Neutrophil (primary cell): ENCODE results near the gene PDLIM5.

ENCODE experiments used
- H3K27ac ChIP-seq: fragments of 200-600 bp; sonication (generic); 2 replicates; pipeline ENCODE4 v1.5.1; 2016; ENCODE audit warnings: mild to moderate bottlenecking, moderate library complexity
- H3K27me3 ChIP-seq: fragments of 200-600 bp; sonication (generic); 2 replicates; pipeline ENCODE4 v1.6.0; 2016; ENCODE audit warnings: mild to moderate bottlenecking
- H3K36me3 ChIP-seq: fragments of 200-600 bp; sonication (generic); 2 replicates; pipeline ENCODE4 v1.5.1; 2017
- H3K4me1 ChIP-seq, 2 experiments: fragments of 200-600 bp in 1 of 2; sonication (generic) in 1 of 2; 1 replicate in 1 of 2; 2 replicates in 1 of 2; pipeline versions ENCODE4 v1.5.1 to v1.6.1; 2013 to 2016; ENCODE audit warnings: low read depth in 1 of 2, low read length in 1 of 2, mild to moderate bottlenecking in 1 of 2, moderate library complexity in 1 of 2; ENCODE audit not compliant: control insufficient read depth in 1 of 2, insufficient read depth in 1 of 2
- H3K4me3 ChIP-seq, 2 experiments: fragments of 200-600 bp in 1 of 2; sonication (generic) in 1 of 2; 1 replicate in 1 of 2; 2 replicates in 1 of 2; pipeline ENCODE4 v1.5.1; 2013 to 2016; ENCODE audit warnings: low read depth in 1 of 2, low read length in 1 of 2, mild to moderate bottlenecking in 1 of 2, moderate library complexity in 1 of 2
- H3K9me3 ChIP-seq: fragments of 200-600 bp; sonication (generic); 2 replicates; pipeline ENCODE4 v1.5.1; 2016
- TF ChIP-seq, protein P1 (sequence below): fragments of 200-600 bp; sonication (generic); IDR thresholded peaks from 2 replicates; pipeline ENCODE4 v1.5.1; 2016; ENCODE audit warnings: antibody characterized with exemption

PDLIM5 gene

DNA sequence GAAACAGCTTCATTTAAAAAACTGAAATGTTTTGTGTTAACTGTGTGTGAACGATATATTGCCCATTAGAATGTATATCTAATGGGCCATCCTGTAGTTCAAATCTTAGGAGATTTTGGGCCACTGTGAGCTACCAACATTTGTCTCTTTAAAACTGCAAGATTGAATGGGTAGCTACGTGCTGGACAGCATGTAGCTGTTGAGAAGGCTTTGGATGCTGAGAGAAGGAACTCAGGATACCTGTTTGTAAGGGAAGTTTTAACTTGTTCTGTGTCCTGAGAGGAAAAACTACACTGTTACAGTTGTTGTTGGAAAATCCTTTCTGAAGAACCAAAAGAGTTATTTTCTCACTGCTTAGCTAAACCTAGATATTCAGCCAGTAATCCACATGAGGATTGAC, 45.9 kb downstream of the PDLIM5 start:
- no peaks in the 10 kb centered on the region for H3K36me3 ChIP-seq
- TF ChIP-seq, protein P1, sequence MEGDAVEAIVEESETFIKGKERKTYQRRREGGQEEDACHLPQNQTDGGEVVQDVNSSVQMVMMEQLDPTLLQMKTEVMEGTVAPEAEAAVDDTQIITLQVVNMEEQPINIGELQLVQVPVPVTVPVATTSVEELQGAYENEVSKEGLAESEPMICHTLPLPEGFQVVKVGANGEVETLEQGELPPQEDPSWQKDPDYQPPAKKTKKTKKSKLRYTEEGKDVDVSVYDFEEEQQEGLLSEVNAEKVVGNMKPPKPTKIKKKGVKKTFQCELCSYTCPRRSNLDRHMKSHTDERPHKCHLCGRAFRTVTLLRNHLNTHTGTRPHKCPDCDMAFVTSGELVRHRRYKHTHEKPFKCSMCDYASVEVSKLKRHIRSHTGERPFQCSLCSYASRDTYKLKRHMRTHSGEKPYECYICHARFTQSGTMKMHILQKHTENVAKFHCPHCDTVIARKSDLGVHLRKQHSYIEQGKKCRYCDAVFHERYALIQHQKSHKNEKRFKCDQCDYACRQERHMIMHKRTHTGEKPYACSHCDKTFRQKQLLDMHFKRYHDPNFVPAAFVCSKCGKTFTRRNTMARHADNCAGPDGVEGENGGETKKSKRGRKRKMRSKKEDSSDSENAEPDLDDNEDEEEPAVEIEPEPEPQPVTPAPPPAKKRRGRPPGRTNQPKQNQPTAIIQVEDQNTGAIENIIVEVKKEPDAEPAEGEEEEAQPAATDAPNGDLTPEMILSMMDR: no peak

DNA sequence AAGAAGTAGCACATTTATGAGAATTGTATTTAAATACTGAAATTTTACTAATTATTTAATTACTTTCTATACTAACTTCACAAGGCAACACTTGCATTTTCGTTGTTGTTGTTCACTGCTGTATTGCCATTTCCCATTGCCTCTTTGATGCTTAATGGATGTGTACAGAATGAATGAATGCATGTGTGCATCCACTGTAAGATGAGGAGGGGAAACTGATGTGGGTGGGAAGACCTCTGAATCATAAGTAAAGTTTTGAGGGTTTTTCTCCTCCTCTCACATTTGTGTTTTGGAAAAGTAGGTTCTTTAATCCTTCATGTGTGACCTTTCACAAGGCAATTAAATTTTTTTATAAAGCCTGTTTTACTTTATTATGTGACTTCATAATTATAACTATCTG, 46.8 kb downstream of the PDLIM5 start:
- Histone ChIP-seq H3K9me3 (no peaks in the 10 kb centered on the region), H3K27me3 (no peaks in the 10 kb centered on the region), H3K36me3 (no peaks in the 10 kb centered on the region), H3K4me1 (no peaks in the 10 kb centered on the region), H3K27ac (no peak overlapping the region), H3K4me3 (no peak overlapping the region)
- TF ChIP-seq, protein P1: no peak

More for the DNA sequence above, 45.9 kb downstream of the PDLIM5 start:
- H3K27me3 ChIP-seq: no peaks in the 10 kb centered on the region
- no peak overlapping the region for H3K4me3 ChIP-seq
- no peak overlapping the region for H3K27ac ChIP-seq
- no peaks in the 10 kb centered on the region for H3K4me1 ChIP-seq
- H3K9me3 ChIP-seq: no peaks in the 10 kb centered on the region

DNA sequence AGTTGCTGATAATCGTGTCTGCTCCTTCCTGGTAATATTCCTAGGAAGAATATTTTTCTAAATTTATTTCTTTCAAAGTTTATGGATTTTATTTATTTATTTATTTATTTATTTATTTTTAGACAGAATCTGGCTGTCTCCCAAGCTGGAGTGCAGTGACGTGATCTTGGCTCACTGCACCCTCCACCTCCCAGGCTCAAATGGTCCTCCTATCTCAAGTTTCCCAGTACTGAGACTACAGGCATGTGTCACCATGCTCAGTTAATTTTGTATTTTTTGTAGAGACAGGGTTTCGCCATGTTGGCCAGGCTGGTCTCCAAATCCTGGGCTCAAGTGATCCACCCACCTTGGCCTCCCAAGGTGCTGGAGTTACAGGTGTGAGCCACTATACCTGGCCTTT, 48.9 kb downstream of the PDLIM5 start:
- H3K27me3 ChIP-seq: no peaks in the 10 kb centered on the region
- TF ChIP-seq, protein P1: no peak
- H3K4me3 ChIP-seq: no peak overlapping the region
- H3K4me1 ChIP-seq: no peaks in the 10 kb centered on the region
- H3K27ac ChIP-seq: no peak overlapping the region
- no peaks in the 10 kb centered on the region for H3K36me3 ChIP-seq
- H3K9me3 ChIP-seq: no peaks in the 10 kb centered on the region

GRCh38 chr4:94504545-94504944, 52.8 kb downstream of the PDLIM5 start:
- Histone ChIP-seq H3K27me3 (no peaks in the 10 kb centered on the region), H3K4me1 (no peaks in the 10 kb centered on the region), H3K27ac (no peak overlapping the region)

DNA sequence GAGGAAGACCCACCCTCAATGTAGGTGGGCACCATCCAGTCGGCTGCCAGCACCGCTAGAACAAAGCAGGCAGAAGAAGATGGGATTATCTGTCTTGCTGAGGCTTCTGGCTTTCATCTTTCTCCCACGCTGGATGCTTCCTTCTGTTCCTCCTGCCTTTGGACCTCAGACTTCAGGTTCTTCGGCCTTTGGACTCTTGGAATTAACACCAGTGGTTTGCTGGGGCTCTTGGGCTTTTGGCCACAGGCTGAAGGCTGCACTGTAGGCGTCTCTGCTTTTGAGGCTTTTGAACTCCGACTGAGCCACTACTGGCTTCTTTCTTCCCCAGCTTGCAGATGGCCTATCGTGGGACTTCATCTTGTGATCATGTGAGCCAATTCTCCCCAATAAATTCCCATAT, 55.1 kb downstream of the PDLIM5 start:
- H3K36me3 ChIP-seq: peaks cover 5% of the 10 kb centered on the region
- no peaks in the 10 kb centered on the region for H3K4me1 ChIP-seq
- H3K27me3 ChIP-seq: no peaks in the 10 kb centered on the region
- H3K4me3 ChIP-seq: no peak overlapping the region
- H3K27ac ChIP-seq: no peak overlapping the region
- TF ChIP-seq, protein P1: no peak
- H3K9me3 ChIP-seq: no peaks in the 10 kb centered on the region

More at GRCh38 chr4:94504545-94504944, 52.8 kb downstream of the PDLIM5 start:
- Histone ChIP-seq H3K9me3 (no peaks in the 10 kb centered on the region), H3K4me3 (no peak overlapping the region), H3K36me3 (peaks cover 1% of the 10 kb centered on the region)
- TF ChIP-seq, protein P1: no peak

DNA sequence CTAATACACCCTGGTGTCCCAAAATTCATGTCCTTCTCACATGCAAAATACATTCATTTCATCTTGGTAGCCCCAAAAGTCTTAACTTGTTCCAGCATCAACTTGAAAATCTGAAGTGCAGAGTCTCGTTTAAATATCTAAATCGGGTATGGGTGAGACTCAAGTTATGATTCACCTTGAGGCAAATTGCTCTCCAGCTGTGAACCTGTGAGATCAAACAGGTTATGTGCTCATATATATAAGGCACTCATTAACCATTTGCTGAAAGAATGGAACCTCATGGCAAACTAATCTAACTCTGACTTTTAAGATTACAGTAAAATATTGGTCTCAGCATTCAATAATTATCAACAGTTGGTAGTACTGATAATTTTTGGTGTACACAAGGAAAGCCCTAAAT, 55.5 kb downstream of the PDLIM5 start:
- no peaks in the 10 kb centered on the region for H3K27me3 ChIP-seq
- TF ChIP-seq, protein P1: no peak
- H3K4me1 ChIP-seq: no peaks in the 10 kb centered on the region
- no peak overlapping the region for H3K27ac ChIP-seq
- H3K4me3 ChIP-seq: no peak overlapping the region
- H3K36me3 ChIP-seq: peaks cover 5% of the 10 kb centered on the region
- H3K9me3 ChIP-seq: no peaks in the 10 kb centered on the region
